OCI-LY7 (cell line): ENCODE results near the gene DCDC2C.

ENCODE experiments used
- CTCF ChIP-seq: fragments of 200-600 bp; sonication (generic); conservative IDR thresholded peaks from 2 replicates; pipeline ENCODE4 v1.5.1; 2014; ENCODE audit warnings: mild to moderate bottlenecking, antibody characterized with exemption, low read length, moderate library complexity, mixed read lengths
- EZH2phosphoT487 ChIP-seq: fragments of 200-600 bp; sonication (generic); IDR thresholded peaks from 2 replicates; pipeline ENCODE4 v1.6.1; 2018; ENCODE audit warnings: low read depth, borderline replicate concordance, mild to moderate bottlenecking, mixed run types, antibody characterized with exemption, low read length, moderate library complexity, mixed read lengths

DNA sequence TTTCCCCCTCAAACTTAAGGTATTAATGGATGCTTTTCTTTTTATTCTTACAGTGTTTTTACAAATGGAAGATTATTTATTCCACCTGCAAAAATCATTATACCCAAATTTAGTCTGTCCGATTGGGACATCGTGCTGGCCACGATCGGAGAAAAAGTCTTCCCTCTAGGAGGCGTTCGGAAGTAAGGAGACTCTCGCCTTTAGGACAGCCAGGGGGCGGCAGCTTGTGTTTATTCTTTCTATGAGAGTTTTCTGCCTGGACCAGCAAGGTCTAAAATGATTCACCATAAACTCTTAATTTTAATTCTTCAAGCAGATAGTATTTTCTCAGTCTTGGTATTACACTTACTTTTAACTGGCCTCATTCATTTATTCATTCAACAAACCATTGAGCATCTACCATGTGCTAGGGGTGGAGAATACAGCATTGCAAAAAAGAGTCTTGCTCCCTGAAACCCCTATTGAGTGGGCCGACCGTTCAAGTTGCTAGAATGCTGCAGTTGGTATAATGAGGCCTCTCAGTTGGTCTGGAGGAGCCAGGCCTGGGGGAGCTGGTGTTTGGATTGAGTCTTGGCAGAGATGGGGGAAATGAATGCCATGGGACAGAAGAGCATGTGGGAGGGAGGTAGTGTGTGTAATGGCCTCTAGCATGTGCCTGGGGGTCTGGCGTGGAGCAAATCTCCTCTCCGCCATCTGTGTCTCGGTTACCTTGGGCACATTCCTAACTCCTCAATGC lies 38.7 kb downstream of the DCDC2C start:
- TF ChIP-seq CTCF (no peak), EZH2phosphoT487 (no peak)
